Activated naive CD4-positive, alpha-beta T cell treated with anti-CD3 and anti-CD28 coated beads, Interleukin-2, amount 50 U/mL, for 72 hours (primary cell): Measurements from ENCODE around the gene KLHDC9. TPM values are rescaled to one million over a fixed set of nuclear protein-coding genes. Genes with fewer than 3 reads are reported as not detected.
"Not testable (repeated sequence)": the region's sequence is repeated elsewhere in the genome, so short reads cannot be mapped to it uniquely, and the experiment has no call there.

Experiments
- ATAC-seq, 2 donors: fragments of 150-1000 bp; cut with Tn5 transposase; 2 replicates each; pipeline ENCODE4 v1.10.0; 2021; ENCODE audit warnings: mild to moderate bottlenecking in 2 of 2, moderate library complexity in 2 of 2
- DNase-seq, 2 donors: peaks; one replicate each; pipeline ENCODE4 v3.0.0; 2021 to 2022; ENCODE audit warnings: low spot score in 2 of 2
- H3K27ac Mint-ChIP-seq, 2 donors: one replicate each; pipeline ENCODE4 v1.8.0; 2022; ENCODE audit warnings: mild to moderate bottlenecking in 2 of 2, mixed read lengths in 2 of 2
- H3K36me3 Mint-ChIP-seq, 2 donors: one replicate each; pipeline ENCODE4 v1.8.0; 2022; ENCODE audit warnings: mixed read lengths in 2 of 2
- H3K9me3 Mint-ChIP-seq, 2 donors: one replicate each; pipeline ENCODE4 v1.8.0; 2022; ENCODE audit warnings: mixed read lengths in 2 of 2
- total RNA-seq, 2 donors: library from RNA; stranded (reverse); gene quantifications; one replicate each; pipeline ENCODE4 v1.2.3, GENCODE V29; 2022

Gene KLHDC9, protein sequence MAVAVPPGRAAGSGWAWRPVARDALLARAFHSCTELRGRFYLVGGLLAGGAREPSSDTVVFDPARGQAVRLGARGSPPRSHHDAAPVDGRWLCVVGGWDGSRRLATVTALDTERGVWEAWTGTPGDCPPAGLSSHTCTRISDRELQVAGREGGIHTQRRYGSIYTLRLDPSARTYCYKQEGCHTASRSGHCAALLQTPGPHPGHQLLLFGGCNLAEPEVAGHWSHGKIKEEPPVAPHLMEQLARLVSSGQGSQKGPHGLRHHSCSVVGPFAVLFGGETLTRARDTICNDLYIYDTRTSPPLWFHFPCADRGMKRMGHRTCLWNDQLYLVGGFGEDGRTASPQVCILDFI
- total RNA-seq = 1 to 10 TPM in 1 of 2 donors, not detected in 1; 2.2 TPM

DNA sequence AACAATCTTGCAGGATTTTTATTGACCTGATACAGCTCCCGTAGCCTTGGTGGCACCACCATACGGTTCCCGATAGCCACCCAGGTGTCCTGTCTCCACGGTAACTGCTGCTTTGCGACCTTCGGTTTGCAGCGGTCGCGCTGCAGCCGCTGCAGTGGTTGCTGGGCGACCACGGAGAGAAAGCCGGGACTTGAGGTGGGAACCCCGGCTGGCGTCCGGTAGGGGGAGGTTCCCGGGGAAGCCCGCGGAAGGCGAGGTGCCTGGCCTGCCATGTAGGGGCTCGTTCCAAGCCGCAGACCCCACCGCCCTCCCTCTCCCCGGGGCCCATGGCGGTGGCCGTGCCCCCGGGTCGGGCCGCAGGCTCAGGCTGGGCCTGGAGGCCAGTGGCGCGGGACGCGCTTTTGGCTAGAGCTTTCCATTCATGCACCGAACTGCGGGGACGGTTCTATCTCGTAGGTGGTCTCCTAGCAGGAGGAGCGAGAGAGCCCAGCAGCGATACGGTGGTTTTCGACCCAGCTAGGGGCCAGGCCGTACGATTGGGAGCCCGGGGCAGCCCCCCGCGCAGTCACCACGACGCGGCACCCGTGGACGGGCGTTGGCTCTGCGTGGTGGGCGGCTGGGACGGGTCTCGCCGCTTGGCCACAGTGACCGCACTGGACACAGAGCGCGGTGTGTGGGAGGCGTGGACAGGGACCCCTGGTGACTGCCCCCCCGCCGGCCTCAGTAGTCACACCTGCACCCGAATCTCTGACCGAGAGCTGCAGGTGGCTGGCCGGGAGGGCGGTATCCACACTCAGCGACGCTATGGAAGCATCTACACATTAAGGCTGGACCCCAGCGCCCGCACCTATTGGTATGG is at the start of gene KLHDC9:
Gene KLHDC9, plus strand, starts transcription at position 152 of the 859 bp plus-strand sequence. Its CDS starts 175 bp downstream, at position 327.
- H3K36me3 Mint-ChIP-seq = peaks cover 4 to 6% of the 10 kb centered on the region in 2 donors
- no peaks in the 10 kb centered on the region for H3K9me3 Mint-ChIP-seq
- peak within 1 kb of the TSS; percentile 75 to 96 for H3K27ac Mint-ChIP-seq
- peak; percentile 45 to 88 for ATAC-seq
- DNase-seq = peak; percentile 63 to 71

DNA sequence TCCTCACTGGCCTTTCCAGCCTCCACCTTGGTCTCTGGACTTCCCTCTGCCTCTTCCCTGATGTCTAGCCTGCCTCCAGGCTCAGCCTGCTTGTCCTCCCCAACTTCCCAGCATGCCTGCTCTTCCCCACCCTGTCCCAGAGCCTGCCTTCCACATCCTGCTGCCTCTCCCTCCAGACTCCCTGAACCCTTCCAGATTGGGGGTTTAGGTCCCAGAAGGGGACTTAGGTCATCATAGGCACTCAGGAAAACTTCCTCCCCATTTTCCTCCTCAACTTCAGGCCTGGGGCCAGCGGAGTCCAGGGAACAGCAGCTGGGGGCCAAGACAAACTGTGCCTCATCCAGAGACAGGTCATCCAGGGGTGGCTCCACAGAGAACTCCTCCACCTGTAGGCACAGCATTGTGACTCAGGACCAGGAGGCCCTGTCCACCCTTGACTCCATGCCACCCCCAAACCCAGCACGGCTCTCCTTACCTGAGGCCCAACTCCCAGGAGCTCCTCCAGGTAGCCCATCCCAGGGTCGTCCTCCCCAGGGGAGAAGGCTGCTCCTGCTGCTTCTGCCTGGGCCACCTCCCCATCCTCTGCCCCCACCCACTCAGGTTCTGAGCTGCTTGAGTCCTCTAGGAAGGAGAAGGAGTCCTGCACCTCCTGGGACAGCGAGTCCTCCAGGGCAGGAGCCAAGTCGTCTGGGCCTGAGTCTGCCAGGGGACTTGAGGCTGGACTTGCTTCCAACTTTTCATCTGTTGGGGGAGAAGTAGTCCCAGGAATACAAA is 49.0 kb upstream of the KLHDC9 start:
- H3K27ac Mint-ChIP-seq = peak overlapping the region; percentile 31 to 52
- H3K36me3 Mint-ChIP-seq = peaks cover 24 to 67% of the 10 kb centered on the region in 2 donors
- ATAC-seq = no peak
- H3K9me3 Mint-ChIP-seq = no peaks in the 10 kb centered on the region
- DNase-seq = no peak

DNA sequence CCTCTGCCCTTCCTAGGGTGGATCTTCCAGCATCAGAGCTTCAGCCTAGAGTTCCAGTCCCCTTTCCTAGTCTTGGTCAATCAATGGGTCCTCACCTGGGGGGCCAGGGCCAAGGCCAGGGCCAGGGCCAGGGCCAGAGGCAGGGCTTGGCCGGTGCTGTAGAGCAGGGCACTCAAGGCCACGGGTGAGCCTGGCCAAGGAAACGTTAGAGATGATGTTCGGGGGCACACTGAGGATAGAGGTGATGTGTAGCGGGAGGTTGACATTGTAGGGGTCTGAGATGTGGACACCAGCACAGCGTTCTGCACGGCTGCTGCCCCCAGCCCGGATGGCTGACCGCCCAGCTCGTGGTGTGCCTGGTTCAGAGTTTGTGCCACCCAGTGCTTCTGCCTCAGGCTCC is 46.9 kb upstream of the KLHDC9 start:
- H3K9me3 Mint-ChIP-seq = no peaks in the 10 kb centered on the region
- ATAC-seq = no peak
- DNase-seq = no peak
- H3K36me3 Mint-ChIP-seq = peaks cover 6 to 53% of the 10 kb centered on the region in 2 donors
- H3K27ac Mint-ChIP-seq = peak overlapping the region in 1 of 2 donors; percentile 73

DNA sequence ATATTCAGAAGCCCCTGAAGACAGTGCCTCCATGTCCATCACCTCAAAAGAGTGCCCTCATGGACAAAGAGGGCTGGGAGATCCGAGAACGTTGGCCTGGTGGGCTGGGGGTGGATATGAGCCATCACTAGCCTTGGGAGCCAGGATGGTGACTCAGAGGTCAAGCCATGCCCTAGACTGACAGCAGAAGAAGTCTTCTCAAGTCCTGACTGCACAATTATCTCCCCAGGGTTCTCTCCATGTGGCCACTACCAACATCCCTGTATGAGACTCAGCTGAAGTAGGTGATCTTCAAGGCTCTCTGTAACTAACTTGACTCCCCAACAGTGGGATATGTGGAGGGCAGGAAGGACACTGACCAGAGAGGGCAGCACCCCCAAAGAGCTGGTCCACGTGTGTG is 45.3 kb upstream of the KLHDC9 start:
- H3K36me3 Mint-ChIP-seq = peaks cover 0 to 51% of the 10 kb centered on the region in 2 donors
- no peak for DNase-seq
- ATAC-seq = peak in 1 of 2 donors; percentile 33
- H3K9me3 Mint-ChIP-seq = no peaks in the 10 kb centered on the region
- H3K27ac Mint-ChIP-seq = peak overlapping the region; percentile 22 to 62

DNA sequence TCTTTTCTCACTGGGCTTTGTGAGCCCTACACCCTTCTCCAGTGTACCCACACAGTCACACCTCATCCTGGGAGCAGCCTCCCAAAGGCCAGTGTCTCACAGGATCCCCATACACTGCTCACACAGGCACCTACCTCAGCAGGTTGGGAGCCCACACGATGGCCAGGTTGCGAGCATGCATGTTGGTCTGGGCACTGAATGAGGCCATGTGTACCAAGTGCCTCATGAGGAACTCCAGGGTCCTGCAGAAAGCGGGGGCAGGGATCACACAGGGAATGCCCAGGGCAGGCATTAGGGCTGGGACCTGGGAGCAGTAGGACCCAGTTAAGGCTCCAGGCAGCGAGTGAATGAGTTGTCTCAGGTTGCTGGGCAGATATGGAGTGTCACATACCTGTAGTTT is 43.9 kb upstream of the KLHDC9 start:
- Mint-ChIP-seq H3K36me3 (peaks cover 0 to 45% of the 10 kb centered on the region in 2 donors), H3K9me3 (no peaks in the 10 kb centered on the region), H3K27ac (no peak overlapping the region)
- ATAC-seq = no peak
- DNase-seq = no peak

DNA sequence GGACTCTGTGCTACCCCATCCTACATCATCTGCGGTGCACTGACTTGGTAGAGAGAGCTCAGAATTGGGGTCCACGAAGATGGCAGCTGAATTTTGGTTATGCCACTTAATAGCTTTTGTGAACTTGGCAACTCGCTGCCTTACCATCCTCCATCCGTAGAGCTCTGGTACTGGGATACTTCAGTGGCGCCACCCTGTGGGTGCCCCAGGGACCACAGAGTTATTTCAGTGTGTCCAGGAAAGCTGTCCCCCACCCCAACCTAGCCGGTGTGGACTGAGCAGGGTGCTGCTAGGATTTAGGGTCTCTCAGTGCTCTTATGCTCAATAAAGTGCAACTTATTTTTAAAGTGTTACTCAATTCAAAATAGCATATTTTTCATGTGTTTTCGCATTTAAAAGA is 43.4 kb upstream of the KLHDC9 start:
- H3K27ac Mint-ChIP-seq = no peak overlapping the region
- H3K9me3 Mint-ChIP-seq = no peaks in the 10 kb centered on the region
- DNase-seq (no peak), ATAC-seq (no peak)
- H3K36me3 Mint-ChIP-seq = peaks cover 0 to 45% of the 10 kb centered on the region in 2 donors

DNA sequence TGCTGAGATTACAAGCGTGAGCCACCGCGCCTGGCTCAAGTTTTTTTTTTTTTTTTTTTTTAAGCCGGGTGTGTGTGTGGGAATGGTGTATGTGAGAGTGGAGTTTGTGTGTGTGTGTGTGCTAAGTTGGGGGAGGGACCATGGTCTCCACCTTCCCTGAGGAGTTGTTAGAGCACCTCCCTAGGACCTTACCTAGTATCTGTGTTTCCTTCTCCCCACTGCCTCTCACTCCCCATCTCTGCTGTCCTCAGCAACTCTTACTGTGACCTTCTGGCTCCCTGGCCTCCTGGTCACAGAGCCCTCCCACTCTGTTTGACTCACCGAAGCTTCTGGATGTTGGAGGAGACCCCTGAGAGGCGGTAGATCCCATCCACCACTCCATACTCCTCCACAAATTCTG is 38.9 kb upstream of the KLHDC9 start:
- Mint-ChIP-seq H3K36me3 (peaks cover 6 to 36% of the 10 kb centered on the region in 2 donors), H3K9me3 (no peaks in the 10 kb centered on the region), H3K27ac (peak overlapping the region in 1 of 2 donors; percentile 81)
- ATAC-seq (no peak), DNase-seq (no peak)

DNA sequence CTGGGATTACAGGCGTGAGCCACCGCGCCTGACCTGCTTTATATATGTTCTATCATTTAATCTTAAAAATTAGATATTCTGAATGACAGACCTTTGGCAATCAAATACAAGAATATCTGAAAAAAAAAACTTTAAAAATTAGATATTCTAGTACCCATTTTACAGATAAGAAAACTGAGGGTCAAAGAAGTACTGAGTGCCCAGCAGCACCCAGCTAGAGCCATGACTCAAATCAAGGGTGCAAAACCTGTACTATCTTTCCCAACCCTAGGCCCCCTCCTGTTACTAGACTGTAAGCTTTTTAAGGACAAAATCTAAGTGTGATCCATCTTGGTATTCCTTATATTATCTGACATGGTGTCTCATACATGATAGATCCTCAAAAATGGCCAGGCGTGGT is 36.7 kb upstream of the KLHDC9 start:
- H3K27ac Mint-ChIP-seq = peak overlapping the region in 1 of 2 donors; percentile 77
- H3K9me3 Mint-ChIP-seq = no peaks in the 10 kb centered on the region
- ATAC-seq = no peak
- H3K36me3 Mint-ChIP-seq = peaks cover 10 to 41% of the 10 kb centered on the region in 2 donors
- DNase-seq = no peak

DNA sequence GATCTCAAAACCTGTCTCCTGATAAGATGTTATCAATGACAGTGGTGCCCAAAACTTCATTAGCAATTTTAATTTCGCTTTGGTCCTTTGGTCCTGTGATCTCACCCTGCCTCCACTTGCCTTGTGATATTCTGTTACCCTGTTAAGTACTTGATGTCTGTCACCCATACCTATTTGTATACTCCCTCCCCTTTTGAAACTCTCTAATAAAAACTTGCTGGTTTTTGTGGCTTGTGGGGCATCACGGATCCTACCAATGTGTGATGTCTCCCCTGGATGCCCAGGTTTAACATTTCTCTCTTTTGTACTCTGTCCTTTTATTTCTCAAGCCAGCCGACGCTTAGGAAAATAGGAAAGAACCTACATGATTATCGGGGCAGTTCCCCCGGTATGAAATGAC is 34.2 kb upstream of the KLHDC9 start:
- peak overlapping the region in 1 of 2 donors; percentile 69 for H3K27ac Mint-ChIP-seq
- H3K36me3 Mint-ChIP-seq = peaks cover 32 to 61% of the 10 kb centered on the region in 2 donors
- not testable (repeated sequence) for ATAC-seq, DNase-seq, H3K9me3 Mint-ChIP-seq

DNA sequence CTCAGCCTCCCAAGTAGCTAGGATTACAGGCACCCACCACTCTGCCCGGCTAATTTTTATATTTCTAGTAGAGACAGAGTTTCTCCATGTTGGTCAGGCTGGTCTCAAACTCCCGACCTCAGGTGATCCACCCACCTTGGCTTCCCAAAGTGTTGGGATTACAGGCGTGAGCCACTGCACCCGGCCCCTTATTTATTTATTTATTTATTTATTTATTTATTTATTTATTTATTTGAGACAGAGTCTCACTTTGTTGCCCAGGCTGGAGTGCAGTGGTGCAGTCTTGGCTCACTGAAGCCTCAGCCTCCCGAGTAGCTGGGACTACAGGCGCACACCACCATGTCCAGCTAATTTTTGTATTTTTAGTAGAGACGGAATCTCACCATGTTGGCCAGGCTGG is 32.5 kb upstream of the KLHDC9 start:
- H3K27ac Mint-ChIP-seq, H3K9me3 Mint-ChIP-seq, DNase-seq, ATAC-seq: not testable (repeated sequence)
- peaks cover 38 to 56% of the 10 kb centered on the region in 2 donors for H3K36me3 Mint-ChIP-seq

DNA sequence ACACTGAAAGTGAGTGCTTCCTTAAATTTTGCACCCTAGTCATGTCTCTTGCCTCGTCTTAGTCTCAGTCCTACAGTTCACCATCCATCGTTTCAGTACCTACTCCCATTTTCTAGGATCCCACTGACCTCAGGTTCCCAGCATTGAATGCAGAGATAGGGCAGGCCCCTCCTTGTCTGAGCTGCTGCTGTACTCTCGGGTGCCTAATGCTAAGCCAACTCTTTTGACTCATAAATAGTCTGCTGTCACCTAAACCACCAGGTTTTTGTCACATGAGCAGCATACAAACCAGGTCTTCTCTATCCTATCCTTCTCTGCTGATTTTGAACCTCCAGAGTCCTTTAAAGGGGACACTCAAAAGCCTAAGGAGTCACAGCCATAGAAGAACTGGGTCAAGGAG is 31.5 kb upstream of the KLHDC9 start:
- Mint-ChIP-seq H3K36me3 (peaks cover 38 to 56% of the 10 kb centered on the region in 2 donors), H3K27ac (peak overlapping the region; percentile 95 to 97), H3K9me3 (no peaks in the 10 kb centered on the region)
- ATAC-seq = peak; percentile 32
- DNase-seq = no peak

DNA sequence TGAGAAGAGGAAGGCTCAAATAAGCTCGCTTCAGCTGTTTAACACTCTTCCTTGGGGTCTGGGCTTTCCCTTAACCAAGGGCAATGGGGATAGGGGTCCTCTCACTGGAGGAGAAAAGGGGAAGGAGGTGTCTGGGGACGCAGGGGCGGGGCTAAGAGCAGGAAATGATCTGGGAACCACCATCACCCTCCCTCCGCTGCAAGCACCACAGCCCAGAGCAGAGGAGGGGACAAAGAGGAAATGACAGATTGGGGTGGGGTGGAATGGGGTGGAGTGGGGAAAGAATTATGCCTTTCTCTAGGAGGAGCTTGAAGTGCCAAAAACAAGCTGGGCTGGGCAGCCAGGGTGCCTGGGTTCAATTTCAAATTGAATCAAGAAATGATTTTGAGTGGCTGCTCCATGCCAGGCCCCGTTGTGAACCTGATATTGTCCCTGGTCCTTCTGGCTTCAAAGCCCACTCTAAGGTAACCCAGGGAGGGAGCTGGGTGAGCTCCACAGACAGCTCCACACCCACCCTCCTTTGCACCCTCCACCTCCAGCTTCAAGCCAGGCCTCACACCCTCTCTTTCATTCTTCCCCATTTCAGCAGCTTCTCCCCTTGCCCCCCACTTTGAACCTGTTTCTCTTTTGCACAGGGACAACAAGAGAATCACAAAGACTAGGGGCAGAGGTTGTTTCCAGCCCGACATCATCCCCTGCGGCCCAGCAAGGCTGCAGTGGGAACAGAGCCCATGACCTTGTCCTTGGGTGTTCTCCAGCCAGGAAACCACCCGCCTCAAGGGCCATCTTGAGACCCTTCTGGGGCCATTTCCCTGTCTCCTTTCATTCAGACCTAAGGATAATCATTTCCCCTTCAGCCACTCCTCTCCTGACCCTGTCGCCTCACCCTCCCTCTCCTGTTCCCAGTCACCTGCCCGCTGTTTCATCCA is 29.6 kb upstream of the KLHDC9 start:
- no peaks in the 10 kb centered on the region for H3K9me3 Mint-ChIP-seq
- ATAC-seq (peak; percentile 64 to 81), DNase-seq (peak; percentile 75 to 86)
- H3K36me3 Mint-ChIP-seq = peaks cover 38 to 49% of the 10 kb centered on the region in 2 donors
- H3K27ac Mint-ChIP-seq = peak overlapping the region; percentile 95 to 97

DNA sequence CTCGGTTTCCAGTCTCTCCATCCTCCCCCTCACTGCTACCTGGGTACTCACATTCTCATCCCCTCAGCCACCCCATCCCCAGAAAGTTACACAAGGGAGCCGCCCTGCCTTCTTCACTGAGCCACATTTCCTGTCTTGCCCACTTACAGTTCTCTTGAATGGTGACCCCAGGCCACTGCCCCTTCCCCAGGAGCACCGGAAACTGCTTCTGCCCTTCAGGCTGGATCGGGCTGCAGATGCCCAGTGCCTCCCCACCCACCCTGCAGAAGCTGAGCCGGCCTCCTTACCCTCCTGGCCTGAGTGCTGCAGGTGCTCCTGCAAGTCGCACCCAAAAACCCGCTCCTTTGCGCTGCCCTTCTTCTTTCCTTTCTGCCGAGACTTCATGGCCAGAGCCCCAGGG is 28.9 kb upstream of the KLHDC9 start:
- peaks cover 33 to 45% of the 10 kb centered on the region in 2 donors for H3K36me3 Mint-ChIP-seq
- no peaks in the 10 kb centered on the region for H3K9me3 Mint-ChIP-seq
- DNase-seq (peak in 1 of 2 donors; percentile 65), ATAC-seq (peak in 1 of 2 donors; percentile 0)
- H3K27ac Mint-ChIP-seq = peak overlapping the region; percentile 95 to 97

DNA sequence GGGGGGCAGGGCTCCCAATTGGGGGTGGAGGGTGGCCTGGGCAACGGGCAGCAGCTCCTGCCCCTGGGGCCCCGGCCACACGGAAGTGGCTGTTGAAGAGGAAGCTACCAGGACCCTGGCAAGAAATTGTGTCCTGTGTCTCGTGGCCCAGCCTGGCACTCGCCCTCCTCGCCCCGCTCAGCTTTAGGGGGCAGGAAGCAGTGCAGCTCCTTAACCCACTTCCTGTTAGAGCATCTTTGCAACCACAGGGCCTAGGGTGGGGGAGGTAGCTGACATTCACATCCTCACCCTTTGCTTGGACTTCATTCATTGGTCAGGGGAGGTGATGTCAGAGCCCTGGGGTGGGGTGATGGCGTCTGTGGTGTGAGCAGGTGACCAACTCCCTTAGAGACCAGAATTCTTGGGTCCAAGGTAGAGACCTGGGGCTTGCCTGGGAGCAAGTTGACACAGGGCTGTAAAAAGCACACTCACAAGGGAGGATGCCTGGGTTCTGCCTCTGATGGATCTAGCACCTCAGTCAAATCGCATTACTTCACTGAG is 28.4 kb upstream of the KLHDC9 start, which contains the start of gene ARHGAP30:
Gene ARHGAP30, minus strand, starts transcription at position 161 of the 540 bp plus-strand sequence. CDS start 267 bp downstream, outside the sequence.
- DNase-seq (peak; percentile 78 to 91), ATAC-seq (peak; percentile 82 to 83)
- Mint-ChIP-seq H3K27ac (peak within 1 kb of the TSS; percentile 95 to 97), H3K9me3 (no peaks in the 10 kb centered on the region), H3K36me3 (peaks cover 30 to 40% of the 10 kb centered on the region in 2 donors)

DNA sequence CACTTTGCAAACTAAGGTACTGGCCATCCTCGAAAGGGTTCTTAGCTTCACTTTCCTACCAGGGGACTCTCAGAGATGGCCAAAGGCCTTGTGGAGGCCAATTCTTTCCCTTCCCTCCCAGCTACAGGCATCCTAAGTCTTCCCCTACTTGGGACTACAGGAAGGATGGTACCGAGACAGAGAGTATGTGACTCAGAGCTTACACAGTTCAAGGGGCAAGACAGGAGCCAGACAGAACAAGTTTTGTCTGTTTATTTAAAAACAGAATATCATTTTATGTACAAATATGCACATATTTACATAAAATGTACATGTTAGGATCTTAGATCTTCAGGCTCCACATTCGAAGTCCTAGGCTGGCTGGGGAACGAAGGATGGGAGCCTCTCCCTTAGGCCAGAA is 27.4 kb upstream of the KLHDC9 start:
- ATAC-seq = no peak
- no peaks in the 10 kb centered on the region for H3K9me3 Mint-ChIP-seq
- peaks cover 30 to 40% of the 10 kb centered on the region in 2 donors for H3K36me3 Mint-ChIP-seq
- DNase-seq = no peak
- H3K27ac Mint-ChIP-seq = peak overlapping the region in 1 of 2 donors; percentile 97
